Measurements from ENCODE around the gene ZSCAN5C.

GRCh38 chr19:56191115-56191514 lies 11.0 kb upstream of the ZSCAN5C start:
- TF ChIP-seq EZH2 (IDR thresholded peaks at IDR 0.05; ENCODE audit: insufficient read depth, low read length) (no peak), CTCF (IDR thresholded peaks at IDR 0.05; ENCODE audit: insufficient read depth, low read depth, low read length) (no peak)

All from astrocyte (in vitro differentiated cells and primary cell).